Measurements from ENCODE around the gene MYH2.

The MYH2 gene

DNA sequence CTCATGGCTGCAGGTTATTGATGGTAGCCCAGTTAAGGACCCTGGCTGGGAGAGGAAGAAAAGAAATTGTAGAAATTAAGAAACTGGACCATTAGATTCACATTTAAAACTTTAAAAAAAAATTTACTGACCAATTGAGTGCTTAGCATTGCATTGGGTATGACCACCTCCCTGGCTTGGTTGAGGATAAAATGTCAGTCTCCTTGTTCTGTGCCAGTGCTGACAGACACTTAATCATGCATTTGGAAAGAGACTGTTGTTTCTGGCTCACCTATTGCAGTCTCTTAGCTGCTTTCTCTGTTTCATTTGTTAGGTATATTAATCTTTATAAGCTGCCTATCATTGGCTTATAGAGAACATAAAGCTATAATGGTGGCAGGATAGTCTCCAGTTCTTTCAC, 32.8 kb downstream of the MYH2 start:
- DNase-seq (ENCODE audit: extremely low read depth in 1 of 2, low read depth in 1 of 2) = no peak

DNA sequence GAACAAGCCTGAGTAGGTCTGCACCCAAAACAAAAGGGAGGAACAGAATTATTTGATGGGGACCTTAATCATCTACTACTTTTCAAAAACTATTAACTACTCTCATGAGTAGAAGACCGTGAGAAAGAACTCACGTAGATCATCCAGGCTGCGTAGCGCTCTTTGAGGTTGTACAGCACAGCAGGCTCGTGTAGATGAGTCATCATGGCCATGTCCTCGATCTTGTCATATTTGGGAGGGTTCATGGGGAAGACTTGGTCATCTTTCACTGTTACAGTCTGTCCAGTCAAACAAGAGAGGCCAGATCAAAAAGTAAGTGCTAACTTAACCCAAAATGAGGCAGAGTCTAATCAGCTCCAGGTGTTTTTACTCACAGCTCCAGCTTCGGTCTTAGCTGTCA, 33.4 kb downstream of the MYH2 start:
- no peak for DNase-seq (ENCODE audit: extremely low read depth in 1 of 2, low read depth in 1 of 2)

DNA sequence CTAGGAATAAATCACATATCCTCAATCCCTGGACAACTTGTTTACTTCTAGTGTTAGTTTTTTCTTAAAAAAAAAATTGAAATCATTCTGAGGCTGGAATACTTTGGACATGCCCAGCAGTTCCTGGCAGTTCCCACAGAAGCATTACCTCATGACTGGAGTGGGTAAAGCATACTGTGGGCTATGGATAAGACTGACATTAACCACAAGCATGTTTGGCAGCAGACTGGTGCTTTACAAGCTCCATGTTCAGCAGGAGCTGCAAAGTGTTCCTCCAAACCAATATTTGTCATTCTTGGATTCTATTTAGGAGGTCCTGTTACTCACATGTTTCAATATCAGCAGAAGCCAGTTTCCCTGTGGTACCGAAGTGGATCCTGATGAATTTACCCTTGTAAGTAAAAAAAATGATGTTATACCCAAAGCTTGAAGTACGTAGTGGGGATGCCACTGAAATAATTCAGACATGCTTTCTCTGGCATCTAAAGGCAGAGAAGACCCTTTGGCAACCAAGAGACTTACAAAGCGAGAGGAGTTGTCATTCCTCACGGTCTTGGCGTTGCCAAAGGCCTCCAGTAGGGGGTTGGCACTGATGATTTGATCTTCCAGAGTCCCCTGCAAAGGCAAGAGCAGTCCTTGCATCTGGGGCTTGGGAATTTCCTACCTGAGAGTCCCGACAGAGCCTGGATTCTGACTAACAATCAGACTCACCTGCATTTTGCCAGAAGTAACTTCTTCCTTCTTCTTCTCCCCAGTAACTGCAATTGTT, 36.0 kb downstream of the MYH2 start:
- DNase-seq (ENCODE audit: extremely low read depth in 1 of 2, low read depth in 1 of 2) = no peak

DNA sequence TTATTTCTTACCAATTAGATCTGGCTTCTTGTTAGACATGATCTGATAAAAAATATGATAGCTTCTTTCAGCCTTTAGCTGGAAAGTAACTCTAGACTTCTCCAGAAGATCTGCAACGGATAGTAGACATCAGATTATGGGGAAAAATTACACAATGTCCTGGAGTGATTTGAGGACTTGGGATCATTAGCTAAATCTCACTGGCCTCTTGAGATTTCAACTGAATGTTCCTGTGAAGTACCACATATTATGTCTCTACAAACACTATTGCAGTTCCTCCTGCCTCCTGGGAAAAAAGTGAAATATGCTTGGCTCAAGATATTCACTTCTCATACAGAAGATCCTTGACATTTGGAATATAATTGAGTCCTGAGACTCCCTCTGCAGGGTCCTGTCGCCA, 36.6 kb downstream of the MYH2 start:
- no peak for DNase-seq (ENCODE audit: extremely low read depth in 1 of 2, low read depth in 1 of 2)

DNA sequence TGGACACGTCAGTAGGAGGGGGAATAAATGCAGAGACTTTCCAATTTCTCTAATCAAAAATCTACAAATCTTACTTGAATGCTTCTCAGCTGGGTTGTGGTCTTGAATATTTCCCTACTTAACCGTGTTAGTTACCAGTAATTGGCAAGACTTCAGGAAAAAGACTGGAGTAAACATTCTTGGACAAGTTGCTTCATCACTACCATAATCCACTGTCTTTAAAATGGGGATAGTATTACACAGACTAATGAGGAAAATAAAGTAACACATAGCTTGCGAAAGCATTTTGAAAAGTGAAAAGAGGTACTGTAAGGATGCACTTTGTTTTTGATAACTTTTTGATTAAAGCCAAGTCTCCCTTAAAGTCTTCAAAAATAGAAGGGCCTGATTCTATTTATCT, 49.5 kb downstream of the MYH2 start:
- no peak for DNase-seq (ENCODE audit: extremely low read depth in 1 of 2, low read depth in 1 of 2)

DNA sequence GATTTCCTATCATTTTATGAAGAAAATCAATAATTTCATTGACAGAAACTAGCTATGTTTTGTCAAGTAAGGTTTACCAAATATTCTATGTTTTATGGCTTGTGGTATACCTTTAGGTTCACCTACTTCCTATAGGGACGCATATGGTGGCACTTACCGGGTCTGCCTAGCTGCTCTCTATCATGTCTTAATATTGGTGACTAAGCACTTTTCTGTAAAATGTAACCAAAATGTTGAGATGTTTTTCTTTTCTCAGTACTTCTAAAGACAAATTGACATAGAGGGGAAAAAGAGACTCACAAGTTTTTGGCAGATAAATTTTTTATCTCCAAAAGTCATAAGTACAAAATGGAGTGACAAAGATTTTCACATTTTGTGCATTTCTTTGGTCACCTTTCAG, 57.5 kb downstream of the MYH2 start:
- no peak for DNase-seq (ENCODE audit: extremely low read depth in 1 of 2, low read depth in 1 of 2)

DNA sequence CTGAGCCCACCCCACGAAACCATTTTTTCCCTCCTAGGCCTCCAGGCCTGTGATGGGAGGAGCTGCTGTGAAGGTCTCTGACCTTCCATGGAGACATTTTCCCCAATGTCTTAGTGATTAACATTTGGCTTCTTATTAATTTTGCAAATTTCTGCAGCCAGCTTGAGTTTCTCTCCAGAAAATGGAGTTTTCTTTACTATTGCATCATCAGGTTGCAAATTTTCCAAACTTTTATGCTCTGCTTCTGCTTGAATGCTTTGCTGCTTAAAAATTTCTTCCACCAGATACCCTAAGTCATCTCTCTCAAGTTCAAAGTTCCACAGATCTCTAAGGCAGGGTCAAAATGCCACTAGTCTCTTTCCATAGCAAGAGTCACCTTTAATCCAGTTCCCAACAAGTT, 67.2 kb downstream of the MYH2 start:
- no peak for DNase-seq (ENCODE audit: extremely low read depth in 1 of 2, low read depth in 1 of 2)

DNA sequence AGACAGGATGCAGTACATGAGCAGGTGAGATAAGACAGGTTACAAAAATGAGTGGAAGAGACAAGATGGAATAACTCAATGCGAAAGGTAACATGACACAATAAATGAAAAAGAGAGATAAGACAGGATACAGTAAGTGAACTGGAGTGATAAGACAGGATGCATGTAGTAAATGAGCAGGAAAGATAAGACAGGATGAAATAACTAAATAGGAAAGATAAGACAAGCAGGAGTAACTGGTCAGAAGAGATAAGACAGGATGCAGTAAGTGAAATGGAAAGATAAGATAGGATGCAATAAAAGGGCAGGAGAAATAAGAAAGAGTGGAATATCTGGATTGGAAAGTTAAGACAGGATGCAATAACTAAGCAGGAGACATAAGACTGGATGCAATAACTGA, 71.8 kb downstream of the MYH2 start:
- DNase-seq (ENCODE audit: extremely low read depth in 1 of 2, low read depth in 1 of 2) = no peak

DNA sequence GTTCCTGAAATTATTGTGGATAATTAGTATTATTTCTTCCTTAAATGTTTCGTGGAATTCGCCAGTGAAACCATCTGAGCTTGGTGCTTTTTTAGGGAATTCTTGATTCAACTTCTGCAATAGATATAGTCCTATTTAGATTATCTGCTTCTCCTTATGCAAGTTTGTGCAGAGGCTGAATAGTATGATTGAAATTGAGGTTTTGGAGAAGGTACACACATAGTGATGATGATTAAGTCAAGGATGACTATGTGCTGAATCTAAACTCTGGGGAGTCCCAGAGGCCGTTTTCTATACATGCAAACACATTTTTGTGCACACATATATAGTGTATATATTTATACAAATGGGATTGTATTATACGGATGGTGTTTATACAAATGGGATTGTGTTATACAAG, 74.9 kb downstream of the MYH2 start:
- DNase-seq (ENCODE audit: extremely low read depth in 1 of 2, low read depth in 1 of 2) = no peak

DNA sequence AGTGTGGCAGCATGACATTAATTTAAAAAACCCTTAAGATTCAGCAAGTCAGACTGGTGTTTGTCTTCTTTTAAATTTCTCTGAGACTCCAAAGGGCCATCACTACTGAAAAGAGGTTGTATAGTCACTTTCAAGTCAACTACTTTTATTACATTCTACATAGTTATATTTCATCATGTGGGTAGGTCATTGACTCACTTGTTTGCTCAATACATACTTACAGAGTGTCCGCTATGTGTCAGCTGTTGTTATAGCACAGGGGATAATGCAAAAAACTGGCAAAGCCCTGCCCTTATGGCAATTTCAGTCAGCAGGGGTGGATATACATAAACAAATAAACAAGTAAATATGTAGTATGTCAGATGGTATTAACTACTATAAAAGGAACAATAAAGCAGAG, 77.6 kb downstream of the MYH2 start:
- DNase-seq (ENCODE audit: extremely low read depth in 1 of 2, low read depth in 1 of 2) = no peak
